NCI-H774 (cell line): Measurements from ENCODE around the gene TUBB3.

ENCODE experiments used
- DNase-seq: peaks from one replicate; lab custom pipeline; 2025; lab: John Stamatoyannopoulos, UW

TUBB3 gene

GRCh38 chr16:89938175-89938885 is 15.2 kb downstream of the TUBB3 start:
- no peak for DNase-seq

- no peak for DNase-seq
Measured at GRCh38 chr16:89944773-89945172, 21.6 kb downstream of the TUBB3 start.

- no peak for DNase-seq
Measured at GRCh38 chr16:89945654-89946053, 22.5 kb downstream of the TUBB3 start.

GRCh38 chr16:89946515-89946914 is 23.4 kb downstream of the TUBB3 start:
- DNase-seq, result no peak

GRCh38 chr16:89949121-89949742 is 26.1 kb downstream of the TUBB3 start:
- no peak for DNase-seq

- DNase-seq, result no peak
Measured at GRCh38 chr16:89949756-89950155, 26.6 kb downstream of the TUBB3 start.

- DNase-seq, result no peak
Measured at GRCh38 chr16:89951509-89951908, 28.4 kb downstream of the TUBB3 start.

- DNase-seq, result no peak
Measured at GRCh38 chr16:89952049-89952448, 28.9 kb downstream of the TUBB3 start.

- no peak for DNase-seq
Measured at GRCh38 chr16:89952551-89952950, 29.4 kb downstream of the TUBB3 start.

- DNase-seq, result no peak
Measured at GRCh38 chr16:89953671-89954406, 30.7 kb downstream of the TUBB3 start.

GRCh38 chr16:89954462-89954861 is 31.3 kb downstream of the TUBB3 start:
- no peak for DNase-seq

GRCh38 chr16:89955001-89955685 is 32.0 kb downstream of the TUBB3 start:
- DNase-seq, result no peak

- no peak for DNase-seq
Measured at GRCh38 chr16:89956505-89957215, 33.5 kb downstream of the TUBB3 start.

- DNase-seq, result no peak
Measured at GRCh38 chr16:89957216-89957785, 34.2 kb downstream of the TUBB3 start.

- DNase-seq, result no peak
Measured at GRCh38 chr16:89958068-89958467, 34.9 kb downstream of the TUBB3 start.

- no peak for DNase-seq
Measured at GRCh38 chr16:89958596-89958995, 35.5 kb downstream of the TUBB3 start.

- DNase-seq, result no peak
Measured at GRCh38 chr16:89960966-89961365, 37.8 kb downstream of the TUBB3 start.

- DNase-seq, result no peak
Measured at GRCh38 chr16:89961920-89962319, 38.8 kb downstream of the TUBB3 start.

GRCh38 chr16:89962754-89963498 is 39.8 kb downstream of the TUBB3 start:
- DNase-seq, result no peak

GRCh38 chr16:89964201-89964600 is 41.1 kb downstream of the TUBB3 start:
- DNase-seq, result no peak
